ENCODE measurements around the gene CDH8.
"Not testable (repeated sequence)": the region's sequence is repeated elsewhere in the genome, so short reads cannot be mapped to it uniquely, and the experiment has no call there.

- TF ChIP-seq EZH2 (IDR thresholded peaks at IDR 0.05; ENCODE audit: borderline replicate concordance, low read depth, low read length, poor library complexity, severe bottlenecking); CTCF (conservative IDR thresholded peaks at IDR 0.05; ENCODE audit: low read depth, low read length): not testable (repeated sequence)
Measured at GRCh38 chr16:61781855-61782254, 254.4 kb downstream of the CDH8 start.

Measured in A673 (cell line).